ENCODE results near the gene DIS3L2. TPM values are rescaled to one million over a fixed set of nuclear protein-coding genes. Genes with fewer than 3 reads are reported as not detected.
"Not testable (repeated sequence)": the region's sequence is repeated elsewhere in the genome, so short reads cannot be mapped to it uniquely, and the experiment has no call there.

DIS3L2 gene
- total RNA-seq, 3 donors from 2014 or later: 28.5 to 43.0 (median 42.5) TPM

DNA sequence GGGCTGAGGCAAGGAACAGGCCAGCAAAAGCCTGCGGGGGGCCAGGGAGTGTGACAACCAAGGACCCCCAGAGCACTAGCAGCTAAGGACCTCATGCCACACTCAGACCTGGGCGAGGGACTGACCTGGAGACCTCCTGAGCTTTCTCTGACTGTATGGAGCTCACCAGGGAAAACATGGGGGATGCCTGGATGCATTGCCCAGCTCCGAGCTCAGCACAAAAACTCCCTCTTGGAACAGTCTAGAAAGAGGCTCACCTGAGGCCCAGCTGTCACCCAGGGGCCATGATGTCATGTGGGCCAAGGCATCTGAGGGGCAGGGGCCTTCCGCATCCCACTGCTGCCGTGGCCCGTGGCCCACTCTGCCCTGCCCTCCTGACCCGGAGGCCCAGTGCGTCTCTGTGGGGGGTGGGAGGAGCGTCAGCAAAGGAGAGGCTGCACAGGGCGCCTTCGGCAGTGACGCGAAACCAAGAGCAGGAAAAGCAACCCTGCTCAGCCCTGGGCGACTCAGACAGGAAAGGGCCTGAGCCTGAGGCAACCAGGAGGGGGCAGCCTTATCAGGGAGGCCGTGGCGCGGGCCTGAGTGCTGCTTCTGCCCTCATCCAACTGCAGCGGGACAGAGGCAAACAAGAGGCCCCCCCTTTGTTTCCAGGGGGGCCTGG is 359.8 kb downstream of the DIS3L2 start:
- Histone ChIP-seq H3K9me3 (no peaks in the 10 kb centered on the region), H3K4me3 (no peak overlapping the region), H3K36me3 (ENCODE audit: low read depth) (no peaks in the 10 kb centered on the region), H3K4me1 (ENCODE audit: low read depth) (peaks cover 17% of the 10 kb centered on the region)
- peak in 1 of 3 donors; percentile 33 for DNase-seq
- intact Hi-C loops (cut with DNase I, micrococcal nuclease): loop anchor here in 1 of 2 donors (10.0 kb wide), 1 partner anchor 396 kb away; the partner anchor contains the start of gene NPPC
- ATAC-seq: no peak
- TF ChIP-seq, protein P1, sequence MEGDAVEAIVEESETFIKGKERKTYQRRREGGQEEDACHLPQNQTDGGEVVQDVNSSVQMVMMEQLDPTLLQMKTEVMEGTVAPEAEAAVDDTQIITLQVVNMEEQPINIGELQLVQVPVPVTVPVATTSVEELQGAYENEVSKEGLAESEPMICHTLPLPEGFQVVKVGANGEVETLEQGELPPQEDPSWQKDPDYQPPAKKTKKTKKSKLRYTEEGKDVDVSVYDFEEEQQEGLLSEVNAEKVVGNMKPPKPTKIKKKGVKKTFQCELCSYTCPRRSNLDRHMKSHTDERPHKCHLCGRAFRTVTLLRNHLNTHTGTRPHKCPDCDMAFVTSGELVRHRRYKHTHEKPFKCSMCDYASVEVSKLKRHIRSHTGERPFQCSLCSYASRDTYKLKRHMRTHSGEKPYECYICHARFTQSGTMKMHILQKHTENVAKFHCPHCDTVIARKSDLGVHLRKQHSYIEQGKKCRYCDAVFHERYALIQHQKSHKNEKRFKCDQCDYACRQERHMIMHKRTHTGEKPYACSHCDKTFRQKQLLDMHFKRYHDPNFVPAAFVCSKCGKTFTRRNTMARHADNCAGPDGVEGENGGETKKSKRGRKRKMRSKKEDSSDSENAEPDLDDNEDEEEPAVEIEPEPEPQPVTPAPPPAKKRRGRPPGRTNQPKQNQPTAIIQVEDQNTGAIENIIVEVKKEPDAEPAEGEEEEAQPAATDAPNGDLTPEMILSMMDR (IDR thresholded peaks at IDR 0.05): no peak

DNA sequence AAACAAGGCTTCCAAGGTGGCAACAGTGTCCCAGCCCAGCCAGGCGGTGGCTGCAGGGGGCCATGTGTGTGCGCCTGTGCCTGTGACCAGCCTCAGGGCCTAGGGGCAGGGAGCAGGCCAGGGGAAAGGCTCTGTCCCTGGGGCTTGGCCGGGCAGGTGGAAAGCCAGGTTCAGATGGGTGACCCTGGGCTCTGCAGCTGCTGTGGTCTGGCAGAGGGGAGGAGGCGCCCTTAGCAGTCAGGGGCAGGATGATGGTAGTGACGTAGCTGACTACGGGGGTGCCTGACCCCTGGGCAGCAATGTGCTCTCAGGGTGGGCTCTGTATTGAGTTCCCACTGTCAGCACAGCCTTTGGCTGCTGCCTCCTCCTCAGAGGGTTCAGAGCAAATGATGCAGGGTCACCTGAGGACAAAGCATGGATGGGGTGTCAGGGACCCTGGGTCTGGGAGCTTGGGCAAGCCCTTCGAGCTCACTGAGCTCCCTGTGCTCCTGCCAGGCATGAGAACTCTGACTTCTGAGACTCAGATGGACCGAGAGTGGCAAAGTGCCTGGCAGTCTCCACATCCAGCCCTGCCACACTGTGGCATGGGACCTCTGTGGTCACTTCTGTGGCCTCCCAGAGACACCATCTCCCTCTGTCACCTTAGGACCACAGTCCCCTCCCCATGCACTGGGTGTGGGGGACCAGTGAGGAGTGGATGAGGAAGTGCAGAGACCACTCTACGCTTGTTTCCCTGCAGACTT is 360.5 kb downstream of the DIS3L2 start:
- Histone ChIP-seq H3K9me3 (no peaks in the 10 kb centered on the region), H3K36me3 (ENCODE audit: low read depth) (no peaks in the 10 kb centered on the region), H3K4me3 (no peak overlapping the region), H3K4me1 (ENCODE audit: low read depth) (peaks cover 10% of the 10 kb centered on the region)
- TF ChIP-seq, protein P1 (IDR thresholded peaks at IDR 0.05): no peak
- ATAC-seq (no peak), DNase-seq (peak in 1 of 3 donors; percentile 15)
- intact Hi-C loops (cut with DNase I, micrococcal nuclease): loop anchor here in 1 of 2 donors (10.0 kb wide), 1 partner anchor 397 kb away; the partner anchor contains the start of gene NPPC

DNA sequence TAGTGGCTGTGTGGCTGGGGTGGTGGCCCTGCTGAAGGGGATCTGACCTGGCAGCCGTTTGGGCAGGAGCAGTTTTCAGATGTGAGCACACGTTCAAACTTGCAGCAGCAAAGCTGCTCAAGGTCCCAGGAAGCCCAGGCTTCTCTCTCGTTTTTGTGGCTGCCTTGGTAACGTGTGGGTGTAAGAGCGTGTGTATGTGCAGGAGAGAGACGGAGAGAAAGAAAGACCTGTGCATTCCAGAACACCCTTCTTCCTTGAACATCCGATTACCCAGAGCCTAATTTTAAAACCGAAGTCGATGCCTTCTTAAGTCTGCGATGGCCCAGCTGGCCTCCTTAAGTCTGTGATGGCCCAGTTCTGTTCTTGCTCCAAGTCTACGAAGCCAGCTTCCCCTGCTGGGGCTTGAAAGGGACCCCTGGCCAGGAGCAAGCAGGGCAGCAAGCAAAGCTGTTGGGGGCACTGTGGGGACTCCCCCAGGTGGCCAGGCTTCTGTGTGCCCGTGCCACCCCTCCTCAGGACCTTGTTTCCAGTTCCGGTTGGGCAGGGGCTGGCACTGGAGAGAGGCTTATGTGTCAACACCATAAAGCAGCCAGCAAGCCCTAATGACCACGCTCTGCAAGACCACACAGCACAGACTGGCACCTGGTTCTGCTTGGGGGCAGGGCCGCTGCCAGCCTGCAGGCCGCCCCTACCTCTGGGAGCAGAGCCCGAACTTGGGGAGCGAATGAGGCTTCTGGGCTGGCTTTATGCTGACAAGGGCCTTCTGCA is 361.2 kb downstream of the DIS3L2 start:
- no peaks in the 10 kb centered on the region for H3K36me3 ChIP-seq (ENCODE audit: low read depth)
- intact Hi-C loops (cut with DNase I, micrococcal nuclease): loop anchor here in 1 of 2 donors (10.0 kb wide), 1 partner anchor 398 kb away; the partner anchor contains the start of gene NPPC
- peak in 1 of 3 donors; percentile 16 for DNase-seq
- TF ChIP-seq, protein P1 (IDR thresholded peaks at IDR 0.05): no peak
- no peak for ATAC-seq
- no peaks in the 10 kb centered on the region for H3K9me3 ChIP-seq
- H3K4me1 ChIP-seq (ENCODE audit: low read depth): peaks cover 9% of the 10 kb centered on the region
- H3K4me3 ChIP-seq: no peak overlapping the region

DNA sequence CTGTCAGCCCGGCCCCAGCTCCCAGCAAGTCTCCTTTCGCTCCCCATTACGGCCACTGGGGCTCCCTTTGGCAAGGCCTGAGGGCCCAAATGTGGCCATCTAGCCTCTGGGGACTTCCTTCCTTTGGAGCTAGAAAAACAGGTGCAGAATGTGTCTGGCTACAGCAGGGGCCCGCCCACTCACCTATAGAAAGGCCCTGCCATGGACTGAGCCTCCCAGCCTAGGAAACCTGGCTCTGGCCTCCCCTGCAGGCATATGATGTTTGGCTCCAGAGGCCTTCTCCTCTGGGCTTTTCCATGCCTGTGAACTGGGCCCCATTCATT is 361.8 kb downstream of the DIS3L2 start:
- no peak overlapping the region for H3K4me3 ChIP-seq
- H3K36me3 ChIP-seq (ENCODE audit: low read depth): no peaks in the 10 kb centered on the region
- H3K4me1 ChIP-seq (ENCODE audit: low read depth): peaks cover 9% of the 10 kb centered on the region
- intact Hi-C loops (cut with DNase I, micrococcal nuclease): loop anchor here in 1 of 2 donors (10.0 kb wide), 1 partner anchor 398 kb away; the partner anchor contains the start of gene NPPC
- ATAC-seq: no peak
- peak in 1 of 3 donors; percentile 20 for DNase-seq
- TF ChIP-seq, protein P1 (IDR thresholded peaks at IDR 0.05): no peak
- H3K9me3 ChIP-seq: no peaks in the 10 kb centered on the region

DNA sequence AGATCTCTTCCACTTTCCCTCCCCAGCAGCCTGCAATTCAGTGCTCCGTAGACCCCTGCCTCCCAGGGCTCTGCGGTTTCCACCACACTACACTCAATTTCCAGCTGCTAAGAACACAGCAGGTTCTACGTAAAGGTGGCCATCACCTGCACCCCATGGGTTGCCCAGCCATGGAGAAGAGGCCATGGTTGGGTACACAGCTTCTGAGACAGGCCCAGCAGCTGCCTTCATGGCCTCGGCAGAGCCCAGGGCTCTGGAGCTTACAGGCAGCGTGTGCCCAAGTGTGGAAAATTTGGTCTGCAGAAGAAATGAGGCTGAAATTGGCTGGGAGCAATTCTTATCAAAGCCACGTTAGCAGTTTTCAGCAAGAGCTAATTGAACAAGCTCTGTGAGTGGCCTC is 362.5 kb downstream of the DIS3L2 start:
- not testable (repeated sequence) for DNase-seq

More for the DNA sequence above, 362.5 kb downstream of the DIS3L2 start:
- not testable (repeated sequence) for H3K9me3 ChIP-seq; H3K4me3 ChIP-seq; H3K36me3 ChIP-seq (ENCODE audit: low read depth); ATAC-seq; H3K4me1 ChIP-seq (ENCODE audit: low read depth)
- intact Hi-C loops (cut with DNase I, micrococcal nuclease): loop anchor here in 1 of 2 donors (10.0 kb wide), 1 partner anchor 399 kb away; the partner anchor contains the start of gene NPPC

All from mucosa of descending colon (tissue), 3 donors.